A673 (cell line): Measurements from ENCODE around the gene HIGD1C. TPM values are rescaled to one million over a fixed set of nuclear protein-coding genes. Genes with fewer than 3 reads are reported as not detected.

Source experiments
- BruUV-seq: library from RNA; stranded (reverse); fragments of 400-500 nt; replicated peaks from 2 replicates; lab custom pipeline; 2021; lab: Mats Ljungman, UMichigan
- CTCF ChIA-PET: fragments of 300-600 bp; sonication (Branson Sonifier 250); formaldehyde crosslinking; loops from one replicate; lab custom pipeline; 2022; ENCODE audit warnings: antibody characterized with exemption; lab: Charles Lee
- POLR2A ChIA-PET: fragments of 300-600 bp; sonication (Branson Sonifier 250); formaldehyde crosslinking; loops from one replicate; lab custom pipeline; 2022; ENCODE audit warnings: antibody characterized with exemption; ENCODE audit not compliant: low non-redundant PET; lab: Charles Lee
- DNase-seq: peaks from one replicate; pipeline ENCODE4 v3.0.0-alpha.2; 2015; ENCODE audit warnings: low spot score
- H3K27ac ChIP-seq: fragments of 200-600 bp; sonication (generic); 2 replicates; pipeline ENCODE4 v1.5.1; 2016; ENCODE audit warnings: mixed run types, low read depth, mild to moderate bottlenecking, mixed read lengths, antibody characterized with exemption, low read length; ENCODE audit not compliant: poor library complexity, severe bottlenecking
- H3K27me3 ChIP-seq: fragments of 200-600 bp; sonication (generic); replicated peaks from 2 replicates; pipeline ENCODE4 v1.6.1; 2017; ENCODE audit warnings: mixed run types, low read depth, mild to moderate bottlenecking, mixed read lengths, antibody characterized with exemption, low read length; ENCODE audit not compliant: insufficient read depth, poor library complexity
- H3K36me3 ChIP-seq: fragments of 200-600 bp; sonication (generic); 2 replicates; pipeline ENCODE4 v1.6.1; 2016; ENCODE audit warnings: mixed run types, mild to moderate bottlenecking, mixed read lengths, antibody characterized with exemption, low read length; ENCODE audit not compliant: insufficient read depth, poor library complexity, severe bottlenecking
- H3K4me1 ChIP-seq: fragments of 200-600 bp; sonication (generic); 2 replicates; pipeline ENCODE4 v1.6.1; 2017; ENCODE audit warnings: mixed run types, mild to moderate bottlenecking, mixed read lengths, antibody characterized with exemption, low read length; ENCODE audit not compliant: insufficient read depth, poor library complexity, severe bottlenecking
- H3K4me3 ChIP-seq: fragments of 200-600 bp; sonication (generic); 2 replicates; pipeline ENCODE4 v1.5.1; 2016; ENCODE audit warnings: low read depth, mixed run types, mild to moderate bottlenecking, mixed read lengths, low read length; ENCODE audit not compliant: poor library complexity, severe bottlenecking
- H3K9me3 ChIP-seq: fragments of 200-600 bp; sonication (generic); 2 replicates; pipeline ENCODE4 v1.6.1; 2016; ENCODE audit warnings: mixed run types, low read depth, mild to moderate bottlenecking, mixed read lengths, antibody characterized with exemption, low read length; ENCODE audit not compliant: poor library complexity, severe bottlenecking
- CTCF ChIP-seq: fragments of 300-800, 200-600 bp; sonication (generic); conservative IDR thresholded peaks from 2 replicates; pipeline ENCODE4 v1.5.1; 2017; ENCODE audit warnings: low read depth, mild to moderate bottlenecking, antibody characterized with exemption, low read length, moderate library complexity, mixed read lengths
- EZH2 ChIP-seq: fragments of 200-600 bp; sonication (generic); IDR thresholded peaks from 2 replicates; pipeline ENCODE4 v1.6.1; 2017; ENCODE audit warnings: borderline replicate concordance, low read depth, mild to moderate bottlenecking, mixed read lengths, antibody characterized with exemption, low read length; ENCODE audit not compliant: poor library complexity, severe bottlenecking
- intact Hi-C: fragments of 100-400 bp; cut with micrococcal nuclease; formaldehyde crosslinking; loops from one replicate; pipeline ENCODE4 v1.10.0; 2022; ENCODE audit not compliant: unreplicated experiment
- total RNA-seq: library from RNA; stranded (reverse); gene quantifications from 2 replicates; pipeline ENCODE4 v1.2.3, GENCODE V29; 2021

HIGD1C gene
- total RNA-seq, 1 experiment from 2014 or later, result not detected

- H3K9me3 ChIP-seq, result no peaks in the 10 kb centered on the region
- CTCF ChIA-PET, result no interaction called here
- no peak overlapping the region for H3K27ac ChIP-seq
- intact Hi-C loops, result no loop called here
- BruUV-seq, result no TSS peak
- no peak overlapping the region for H3K4me3 ChIP-seq
- POLR2A ChIA-PET, result no interaction called here
- H3K27me3 ChIP-seq, result no peaks in the 10 kb centered on the region
- H3K4me1 ChIP-seq, result no peaks in the 10 kb centered on the region
- H3K36me3 ChIP-seq, result no peaks in the 10 kb centered on the region
- TF ChIP-seq CTCF, result no peak
- TF ChIP-seq EZH2, result no peak
- DNase-seq, result no peak
Measured at GRCh38 chr12:50948798-50949197, 3.5 kb upstream of the HIGD1C start.

DNA sequence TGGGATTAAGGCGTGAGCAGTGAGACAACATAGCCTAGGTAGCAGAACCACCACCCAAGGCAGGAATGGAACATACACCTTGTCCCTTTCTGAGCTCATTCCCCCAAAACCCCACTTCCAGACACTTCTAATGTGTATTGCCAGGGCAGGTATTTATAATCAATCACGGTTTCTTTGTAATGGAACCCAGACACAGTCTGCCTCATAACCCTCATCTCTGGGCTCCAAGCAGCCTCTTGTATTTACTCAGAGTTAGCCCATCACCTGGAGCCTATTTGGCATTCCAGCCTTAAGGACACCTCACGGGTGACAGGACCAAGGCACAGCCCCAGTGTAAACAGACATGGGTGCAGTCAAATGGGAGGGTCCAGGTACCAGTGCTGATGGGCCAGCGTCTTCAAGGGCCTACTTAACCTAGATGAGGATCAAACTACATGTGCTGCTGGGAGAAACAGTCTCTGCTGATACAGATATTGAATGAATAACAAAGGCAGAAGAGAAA is 2.5 kb upstream of the HIGD1C start:
- intact Hi-C loops, result no loop called here
- BruUV-seq, result no TSS peak
- H3K36me3 ChIP-seq, result no peaks in the 10 kb centered on the region
- no peak for DNase-seq
- H3K27me3 ChIP-seq, result no peaks in the 10 kb centered on the region
- ChIA-PET CTCF (no interaction called here), POLR2A (no interaction called here)
- no peak overlapping the region for H3K4me3 ChIP-seq
- H3K9me3 ChIP-seq, result no peaks in the 10 kb centered on the region
- TF ChIP-seq CTCF (no peak), EZH2 (no peak)
- H3K27ac ChIP-seq, result no peak overlapping the region
- no peaks in the 10 kb centered on the region for H3K4me1 ChIP-seq

DNA sequence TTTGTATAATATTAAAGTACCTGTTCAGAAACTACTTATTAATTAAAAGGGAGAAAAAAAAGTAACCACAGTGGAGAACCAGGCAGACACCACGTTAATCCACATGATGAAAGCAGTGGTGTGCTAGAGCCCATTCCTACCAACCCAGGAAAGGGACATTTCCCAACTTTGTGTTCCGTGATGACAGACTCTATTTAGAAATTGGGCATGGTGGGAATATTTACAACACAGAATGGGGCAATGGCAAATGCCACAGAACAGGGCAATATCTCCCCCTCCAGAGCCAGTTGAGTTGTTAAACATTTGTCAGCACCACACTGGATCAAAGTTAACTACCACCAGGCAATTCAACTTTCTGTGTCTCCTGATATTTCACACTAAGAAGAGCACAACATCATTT is 1.2 kb upstream of the HIGD1C start:
- CTCF ChIA-PET, result no interaction called here
- no peak for DNase-seq
- POLR2A ChIA-PET, result no interaction called here
- intact Hi-C loops, result no loop called here
- Histone ChIP-seq H3K27me3 (no peaks in the 10 kb centered on the region), H3K27ac (no peak overlapping the region), H3K4me3 (no peak overlapping the region), H3K36me3 (no peaks in the 10 kb centered on the region), H3K9me3 (no peaks in the 10 kb centered on the region), H3K4me1 (no peaks in the 10 kb centered on the region)
- no peak for TF ChIP-seq EZH2
- TF ChIP-seq CTCF, result no peak
- no TSS peak for BruUV-seq
